Skin of body (tissue), 2 donors: ENCODE measurements around the gene ATP13A5. TPM values are rescaled to one million over a fixed set of nuclear protein-coding genes. Genes with fewer than 3 reads are reported as not detected.

ENCODE experiments used
- DNase-seq: peaks from one replicate; lab custom pipeline; 2025; lab: John Stamatoyannopoulos, UW
- total RNA-seq: library from RNA; depleted of rRNA; stranded (reverse); fragments of >200 nt; gene quantifications from one replicate; pipeline ENCODE4 v1.2.3, GENCODE V29; 2014

Gene ATP13A5, protein sequence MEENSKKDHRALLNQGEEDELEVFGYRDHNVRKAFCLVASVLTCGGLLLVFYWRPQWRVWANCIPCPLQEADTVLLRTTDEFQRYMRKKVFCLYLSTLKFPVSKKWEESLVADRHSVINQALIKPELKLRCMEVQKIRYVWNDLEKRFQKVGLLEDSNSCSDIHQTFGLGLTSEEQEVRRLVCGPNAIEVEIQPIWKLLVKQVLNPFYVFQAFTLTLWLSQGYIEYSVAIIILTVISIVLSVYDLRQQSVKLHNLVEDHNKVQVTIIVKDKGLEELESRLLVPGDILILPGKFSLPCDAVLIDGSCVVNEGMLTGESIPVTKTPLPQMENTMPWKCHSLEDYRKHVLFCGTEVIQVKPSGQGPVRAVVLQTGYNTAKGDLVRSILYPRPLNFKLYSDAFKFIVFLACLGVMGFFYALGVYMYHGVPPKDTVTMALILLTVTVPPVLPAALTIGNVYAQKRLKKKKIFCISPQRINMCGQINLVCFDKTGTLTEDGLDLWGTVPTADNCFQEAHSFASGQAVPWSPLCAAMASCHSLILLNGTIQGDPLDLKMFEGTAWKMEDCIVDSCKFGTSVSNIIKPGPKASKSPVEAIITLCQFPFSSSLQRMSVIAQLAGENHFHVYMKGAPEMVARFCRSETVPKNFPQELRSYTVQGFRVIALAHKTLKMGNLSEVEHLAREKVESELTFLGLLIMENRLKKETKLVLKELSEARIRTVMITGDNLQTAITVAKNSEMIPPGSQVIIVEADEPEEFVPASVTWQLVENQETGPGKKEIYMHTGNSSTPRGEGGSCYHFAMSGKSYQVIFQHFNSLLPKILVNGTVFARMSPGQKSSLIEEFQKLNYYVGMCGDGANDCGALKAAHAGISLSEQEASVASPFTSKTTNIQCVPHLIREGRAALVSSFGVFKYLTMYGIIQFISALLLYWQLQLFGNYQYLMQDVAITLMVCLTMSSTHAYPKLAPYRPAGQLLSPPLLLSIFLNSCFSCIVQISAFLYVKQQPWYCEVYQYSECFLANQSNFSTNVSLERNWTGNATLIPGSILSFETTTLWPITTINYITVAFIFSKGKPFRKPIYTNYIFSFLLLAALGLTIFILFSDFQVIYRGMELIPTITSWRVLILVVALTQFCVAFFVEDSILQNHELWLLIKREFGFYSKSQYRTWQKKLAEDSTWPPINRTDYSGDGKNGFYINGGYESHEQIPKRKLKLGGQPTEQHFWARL
- 3.7 TPM for total RNA-seq

DNA sequence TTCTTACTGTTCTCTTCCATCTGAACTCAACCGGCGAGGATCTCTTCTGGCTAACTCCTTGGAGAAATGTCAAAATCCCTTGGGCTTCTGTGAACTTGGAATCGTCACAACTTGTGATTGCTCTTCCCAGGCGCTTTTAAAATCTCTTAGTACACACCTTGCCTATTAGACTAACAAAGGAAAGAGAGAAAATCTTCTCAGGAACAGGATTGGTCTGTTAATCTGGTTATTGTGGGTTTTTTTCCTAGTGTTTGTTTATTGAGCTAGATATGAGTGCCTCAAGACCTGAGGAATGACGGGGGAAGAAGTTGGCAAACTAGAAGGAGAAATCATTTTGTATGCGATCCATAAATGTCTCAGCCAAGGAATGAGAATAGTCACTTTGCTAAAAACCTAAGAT lies at the start of gene ATP13A5:
Gene ATP13A5, minus strand, starts transcription at position 48 of the 400 bp plus-strand sequence. Its CDS starts 28 bp downstream, at position 20.
- no peak for DNase-seq

DNA sequence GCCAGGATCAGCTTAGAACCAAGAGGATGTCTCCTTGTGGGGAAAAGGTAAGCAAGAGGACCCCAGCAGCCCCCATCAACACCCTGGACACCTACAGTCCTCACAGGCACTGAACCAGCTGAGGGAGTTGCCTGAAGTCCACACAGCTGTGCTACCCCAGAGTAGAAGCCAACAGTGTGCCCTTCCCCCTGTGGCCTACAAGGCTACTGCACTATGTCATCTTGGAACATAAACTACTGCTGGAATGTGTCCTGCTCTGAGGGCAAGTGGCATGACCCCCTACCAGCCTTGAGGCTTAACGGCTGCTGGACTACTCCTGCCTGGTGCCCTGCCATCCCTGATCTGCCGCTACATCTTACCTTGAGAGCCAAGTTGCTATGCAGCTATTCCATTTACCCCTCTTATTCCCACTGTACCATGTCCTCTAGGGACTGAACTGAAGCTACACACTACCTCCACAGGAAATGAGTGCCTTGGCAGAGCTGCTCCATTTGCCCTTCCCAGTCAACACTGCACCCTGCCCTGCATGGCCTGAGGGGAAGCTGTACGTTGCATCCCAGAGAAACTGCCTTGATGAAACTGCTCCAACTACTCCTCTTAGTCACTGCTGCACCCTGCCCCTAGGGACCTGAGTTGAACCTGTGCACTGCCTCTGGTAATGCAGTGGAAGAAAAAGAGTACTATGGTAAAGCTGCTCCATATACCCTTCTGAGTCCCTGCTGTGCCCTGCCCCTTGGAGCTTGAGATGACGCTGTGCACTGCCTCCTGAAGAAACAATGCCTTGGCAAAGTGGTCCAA lies 40.2 kb upstream of the ATP13A5 start:
- DNase-seq = no peak

DNA sequence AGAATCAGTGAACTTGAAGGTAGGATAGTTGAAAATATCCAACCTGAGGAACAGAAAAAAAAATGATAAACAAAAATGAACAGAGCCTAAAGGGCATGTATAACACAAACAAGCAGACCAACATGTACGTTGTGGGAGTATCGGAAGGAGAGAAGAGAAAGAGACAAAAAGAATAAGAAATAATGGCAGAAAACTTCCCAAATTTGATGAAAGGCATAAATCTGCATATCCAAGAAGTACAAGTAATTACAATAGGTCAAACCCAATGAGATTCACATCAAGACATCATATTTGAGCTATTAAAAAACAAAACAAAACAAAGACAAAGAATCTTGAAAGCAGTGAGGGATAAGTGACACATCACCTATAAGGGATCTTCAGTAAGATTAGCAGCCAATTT lies 38.1 kb upstream of the ATP13A5 start:
- DNase-seq = no peak

DNA sequence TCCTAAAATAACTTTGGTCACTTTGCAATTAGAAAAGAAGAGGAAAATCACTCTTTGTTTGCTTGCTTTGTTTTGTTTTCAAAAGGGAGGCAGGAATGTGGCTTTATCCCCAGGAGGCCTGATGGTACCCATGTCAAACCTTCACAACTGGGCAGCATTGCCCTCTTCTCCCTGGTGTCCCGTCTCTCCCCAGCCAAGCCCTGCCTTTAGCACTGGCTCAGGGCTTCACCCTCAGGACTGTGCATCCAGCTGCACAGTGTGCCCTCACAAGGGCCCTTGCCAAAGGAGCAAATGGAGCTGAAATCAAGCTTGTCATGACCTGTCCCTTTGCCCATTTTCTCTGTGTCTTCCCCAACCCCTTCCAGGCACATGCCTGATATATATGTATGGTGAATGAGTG lies 29.1 kb upstream of the ATP13A5 start:
- no peak for DNase-seq

DNA sequence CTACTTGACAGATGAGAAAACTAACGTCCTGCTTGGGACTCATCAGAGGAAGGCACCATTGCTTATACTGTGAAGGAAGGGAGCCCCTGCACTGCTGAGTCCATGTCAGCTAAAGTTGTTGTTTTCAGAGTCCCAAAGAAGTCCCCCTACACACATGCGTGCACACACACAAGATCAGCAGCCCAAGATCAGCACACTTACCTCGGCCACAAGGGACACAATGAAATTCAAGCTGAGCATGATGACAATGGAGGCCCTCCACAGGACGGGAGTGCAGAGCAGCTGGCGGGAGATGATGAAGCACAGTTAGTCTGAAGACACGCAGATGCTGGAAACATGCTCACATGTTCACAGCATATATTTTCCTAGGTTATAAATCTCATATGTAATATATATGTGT lies 28.6 kb upstream of the ATP13A5 start:
- no peak for DNase-seq

DNA sequence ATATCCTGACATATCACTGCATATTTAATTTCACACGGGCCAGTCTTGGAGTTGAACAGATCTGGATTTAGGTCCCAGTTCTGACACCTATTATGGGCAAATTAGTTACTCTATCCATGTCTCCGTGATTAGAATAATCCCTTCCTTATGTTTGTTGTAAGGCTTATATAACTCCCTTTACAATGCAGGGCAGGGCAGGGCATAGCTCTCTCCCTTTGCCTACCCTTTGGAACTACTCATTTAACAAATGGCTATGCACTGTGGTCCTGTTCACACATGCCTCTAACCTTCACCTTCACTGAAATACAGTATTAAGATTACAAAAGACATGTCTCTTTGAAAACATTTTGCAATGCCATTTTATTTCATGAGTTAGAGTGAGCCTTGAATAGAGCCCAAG lies 24.8 kb upstream of the ATP13A5 start:
- no peak for DNase-seq

DNA sequence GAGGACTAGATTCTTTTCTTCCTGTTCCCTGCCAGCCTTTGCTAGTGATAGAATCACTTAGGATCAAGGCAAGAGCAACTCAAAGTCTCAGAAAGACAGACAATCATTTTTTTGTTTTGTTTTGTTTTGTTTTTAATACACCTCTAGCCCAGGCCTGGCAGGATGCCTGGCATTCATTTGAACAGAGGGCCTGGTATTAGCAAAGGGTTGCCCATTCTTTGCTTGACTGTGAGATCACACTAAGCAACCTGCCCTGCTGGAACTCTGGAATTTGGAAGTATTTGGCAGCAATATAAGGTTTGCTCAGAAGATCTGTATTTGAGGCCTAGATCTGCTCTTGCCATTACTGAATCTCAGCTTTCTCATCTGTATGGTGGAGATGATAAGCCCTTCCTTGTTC lies 21.8 kb upstream of the ATP13A5 start:
- DNase-seq = no peak

DNA sequence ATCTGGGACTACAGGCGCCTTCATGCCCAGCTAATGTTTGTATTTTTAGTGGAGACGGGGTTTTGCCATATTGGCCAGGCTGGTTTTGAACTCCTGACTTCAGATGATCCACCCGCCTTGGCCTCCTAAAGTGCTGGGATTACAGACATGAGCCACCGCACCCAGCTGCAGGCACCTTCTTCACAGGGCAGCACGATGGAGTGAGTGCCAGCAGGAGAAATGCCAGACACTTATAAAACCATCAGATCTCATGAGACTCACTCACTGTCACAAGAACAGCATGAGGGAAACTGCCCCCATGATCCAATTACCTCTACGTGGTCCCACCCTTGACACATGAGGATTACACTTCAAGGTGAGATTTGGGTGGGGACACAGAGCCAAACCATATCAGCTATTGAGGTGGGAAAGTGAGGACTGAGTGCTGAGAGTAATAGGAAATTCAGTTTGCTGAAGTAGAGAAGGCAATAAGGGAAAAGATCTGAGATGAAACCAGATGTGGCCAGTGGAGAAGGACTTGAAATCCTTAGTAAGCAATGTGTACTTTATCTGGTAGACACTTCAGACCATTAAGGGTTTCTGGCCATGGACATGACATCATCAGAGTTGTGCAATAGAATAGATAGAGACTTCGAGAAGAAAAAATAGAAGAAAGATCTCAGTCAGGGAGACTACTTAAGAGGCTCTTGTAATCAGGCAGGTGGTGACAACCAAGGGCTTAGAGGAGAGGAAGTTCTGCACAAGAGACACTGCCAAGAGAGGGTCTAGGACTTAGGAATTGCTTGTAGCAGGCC lies 18.1 kb upstream of the ATP13A5 start:
- no peak for DNase-seq

DNA sequence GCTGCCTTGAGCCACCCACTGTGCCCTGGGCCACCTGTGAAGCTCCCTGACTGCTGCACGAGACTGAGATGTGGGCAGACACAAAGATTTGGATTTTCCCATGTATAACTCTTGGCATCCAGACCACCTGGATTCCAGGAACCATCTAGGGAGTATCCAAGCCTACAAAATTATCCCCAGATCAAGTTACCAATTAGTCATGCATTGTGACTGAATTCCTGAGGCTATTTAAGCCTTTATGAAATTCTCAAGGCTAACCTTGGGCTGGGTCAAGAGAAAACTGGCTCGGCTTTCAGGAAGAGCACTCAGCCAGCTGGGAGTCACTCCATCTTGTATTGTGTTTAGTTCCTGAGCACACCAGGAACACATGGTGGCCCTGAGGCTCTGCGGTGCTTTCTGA lies 13.3 kb upstream of the ATP13A5 start:
- no peak for DNase-seq

DNA sequence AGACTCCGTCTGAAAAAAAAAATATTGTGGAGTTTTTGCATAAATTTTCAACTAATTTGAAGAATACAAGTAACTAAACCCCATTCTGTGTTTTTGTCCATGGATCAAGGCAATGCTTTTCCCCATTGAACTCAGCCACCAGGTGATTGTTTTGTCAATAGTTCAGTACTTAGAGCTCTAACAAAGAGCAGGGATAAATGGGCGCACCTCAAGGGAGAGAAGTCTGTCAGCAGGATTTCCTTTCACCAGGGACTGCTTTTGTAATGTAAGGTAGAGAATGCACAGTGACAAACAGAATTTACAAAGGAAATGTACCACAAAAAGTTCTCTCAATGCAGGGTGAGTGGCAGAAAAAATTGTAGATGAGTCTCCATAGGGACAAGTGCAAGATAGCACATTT lies 10.8 kb upstream of the ATP13A5 start:
- no peak for DNase-seq

DNA sequence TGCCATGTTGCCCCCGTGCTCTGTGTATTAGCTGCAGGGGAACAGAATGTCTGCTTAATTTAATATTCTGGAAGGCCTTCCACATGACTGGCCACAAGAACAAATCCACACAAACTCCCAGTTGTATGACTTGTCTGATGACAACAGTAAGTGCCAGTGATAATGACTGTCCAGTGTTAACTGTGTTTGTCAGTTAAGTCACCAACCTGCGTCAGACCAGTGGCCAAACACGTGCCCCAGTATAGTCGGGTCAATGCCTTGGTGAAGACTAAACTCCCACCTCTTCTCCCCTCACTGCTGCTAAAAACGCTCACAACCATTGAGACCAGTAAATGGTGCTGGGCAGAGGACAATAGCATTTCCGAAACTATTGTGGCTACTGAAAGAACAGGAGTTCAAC lies 9.8 kb upstream of the ATP13A5 start:
- DNase-seq = no peak

DNA sequence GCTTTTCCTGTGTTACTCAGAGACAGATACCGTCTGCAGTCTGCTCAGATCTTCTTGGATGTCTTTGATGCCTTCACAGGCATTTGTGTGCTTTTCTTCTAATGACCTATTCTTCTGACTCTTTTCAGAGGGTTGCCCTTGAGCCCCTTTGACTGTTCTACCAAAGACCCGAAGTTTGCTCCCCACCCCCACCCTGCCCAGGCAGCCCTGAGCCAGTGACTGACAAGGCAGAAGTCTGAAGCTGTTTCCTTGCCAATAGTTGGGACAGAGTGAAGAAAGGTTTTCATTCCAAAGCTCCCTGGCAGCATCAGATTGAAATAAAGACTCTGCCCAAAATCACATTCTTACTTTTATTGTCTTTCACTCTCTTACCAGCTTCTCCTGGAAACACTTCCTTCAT lies 9.0 kb upstream of the ATP13A5 start:
- no peak for DNase-seq

DNA sequence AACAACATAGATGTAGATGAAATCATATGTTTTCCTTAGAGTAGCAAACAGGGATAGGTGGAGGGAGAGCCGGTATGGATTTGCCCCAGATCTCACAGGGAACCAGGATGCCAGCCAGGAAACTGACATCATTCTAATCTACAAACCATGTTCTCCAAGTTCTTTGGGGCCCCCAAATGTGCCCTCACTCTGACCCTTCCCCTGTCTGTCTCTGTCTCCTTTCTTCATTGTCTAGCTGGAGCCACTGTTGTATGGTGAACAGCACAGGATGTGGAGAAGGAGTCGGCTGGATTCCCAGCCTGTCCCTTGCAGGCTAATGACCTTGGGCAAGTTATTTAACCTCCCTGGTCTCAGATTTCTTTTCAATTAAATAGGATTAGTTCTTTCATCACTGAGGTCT lies 962 bp downstream of the ATP13A5 start:
- no peak for DNase-seq

DNA sequence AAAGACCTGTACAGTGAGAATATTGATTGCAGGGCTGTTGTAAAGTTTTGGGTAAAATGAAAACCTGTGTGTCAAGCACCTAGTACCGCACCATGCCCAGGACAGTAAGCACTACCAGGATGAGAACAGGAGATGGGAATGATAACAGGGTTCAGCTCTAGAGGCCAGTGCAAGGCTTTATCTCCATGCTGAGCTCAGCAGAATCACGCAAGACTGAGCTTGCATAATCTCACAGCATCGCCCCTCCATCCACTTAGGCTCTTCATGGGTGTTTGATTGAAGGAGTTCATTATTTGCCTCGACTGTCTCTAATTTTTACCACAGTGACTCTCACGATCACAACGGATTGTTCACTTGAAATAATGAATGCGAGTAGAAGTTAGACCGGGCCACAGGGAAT lies 2.9 kb downstream of the ATP13A5 start:
- no peak for DNase-seq

DNA sequence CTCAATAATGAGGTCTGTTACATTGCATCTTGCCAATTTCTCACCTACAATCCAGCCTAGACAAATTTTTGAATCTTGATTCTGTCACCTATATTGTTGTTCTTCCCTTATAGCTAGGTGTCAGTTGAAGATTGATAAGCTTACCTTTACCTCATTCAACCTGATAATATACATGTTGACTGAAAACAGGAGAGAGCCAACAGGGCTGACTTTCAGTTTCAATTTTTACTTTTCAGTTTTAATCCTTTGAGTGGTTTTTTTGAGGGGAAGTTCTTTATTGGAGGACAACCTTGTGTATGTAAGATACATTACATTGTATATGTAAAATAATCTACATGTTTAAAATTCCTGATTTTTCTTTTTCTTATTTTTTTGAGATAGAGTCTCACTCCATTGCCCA lies 5.8 kb downstream of the ATP13A5 start:
- DNase-seq = no peak

DNA sequence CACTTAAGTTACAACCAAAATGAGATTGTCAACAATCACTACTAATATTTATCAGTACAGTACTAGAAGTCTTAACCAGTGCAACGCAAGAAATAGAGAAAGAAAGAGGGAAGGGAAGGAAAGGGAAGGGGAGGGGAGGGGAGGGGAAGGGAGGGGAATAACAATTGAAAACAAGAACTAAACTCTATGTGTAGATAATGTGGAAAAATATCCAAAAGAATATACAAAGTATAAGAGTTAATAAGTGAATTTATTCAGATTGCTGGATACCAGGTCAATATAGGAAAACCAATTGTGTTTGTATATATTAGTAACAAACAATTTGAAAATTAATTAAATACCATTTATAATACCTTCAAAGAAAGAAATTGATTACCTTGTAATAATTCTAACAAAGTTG lies 10.7 kb downstream of the ATP13A5 start:
- no peak for DNase-seq

DNA sequence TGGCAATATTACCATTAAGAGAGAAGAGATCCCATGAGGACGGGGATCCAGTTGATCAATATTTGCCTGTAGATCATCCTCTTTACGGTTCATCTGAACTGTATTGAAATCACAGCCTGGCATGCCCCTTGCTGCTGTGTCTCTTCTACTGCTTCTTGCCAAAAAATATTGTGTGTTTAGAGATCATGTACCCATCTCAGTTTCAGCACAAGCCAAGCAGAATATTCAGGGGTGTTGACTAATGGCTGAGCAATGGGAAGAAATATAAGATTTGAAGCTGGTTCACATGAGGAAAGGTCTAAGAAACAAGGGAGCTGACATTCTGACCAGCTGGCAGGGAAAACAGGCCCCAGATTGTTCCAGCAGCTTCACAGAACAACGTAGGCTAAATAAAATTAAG lies 21.3 kb downstream of the ATP13A5 start:
- DNase-seq = no peak

DNA sequence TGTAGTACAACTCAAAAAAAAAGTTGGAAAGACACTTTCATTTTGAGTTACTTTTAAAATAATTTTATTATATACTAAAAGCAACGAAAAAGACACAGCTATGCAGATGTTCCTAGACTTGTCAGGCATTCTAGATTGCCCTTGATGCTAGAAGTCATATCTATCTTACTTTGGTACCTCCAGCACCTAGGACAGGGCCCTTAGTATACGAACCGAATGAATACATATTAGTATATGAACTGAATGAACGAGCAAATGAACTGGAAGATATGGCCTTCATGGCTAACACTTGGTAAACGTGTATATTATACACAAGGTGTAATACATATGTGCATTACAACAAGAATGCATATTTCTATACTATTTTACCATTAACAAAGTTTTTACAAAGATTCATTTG lies 24.1 kb downstream of the ATP13A5 start:
- DNase-seq = no peak

DNA sequence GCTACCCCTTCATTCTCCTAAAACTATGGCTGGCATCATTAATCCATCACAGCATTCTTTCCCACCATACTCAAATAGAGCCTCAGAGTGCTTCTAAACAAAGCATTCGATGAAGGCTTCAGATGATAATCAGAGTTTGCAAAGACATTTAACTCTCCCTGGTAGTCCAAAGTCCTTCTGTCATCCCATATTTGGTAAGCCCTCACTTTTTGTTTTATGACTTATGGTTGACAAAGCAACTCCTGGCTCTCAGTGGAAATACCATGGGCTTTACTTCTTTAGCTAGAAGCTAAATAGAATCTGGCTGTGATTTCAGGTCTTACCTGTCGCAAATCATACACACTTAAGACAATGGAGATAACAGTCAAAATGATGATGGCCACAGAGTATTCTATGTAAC lies 27.8 kb downstream of the ATP13A5 start:
- no peak for DNase-seq

DNA sequence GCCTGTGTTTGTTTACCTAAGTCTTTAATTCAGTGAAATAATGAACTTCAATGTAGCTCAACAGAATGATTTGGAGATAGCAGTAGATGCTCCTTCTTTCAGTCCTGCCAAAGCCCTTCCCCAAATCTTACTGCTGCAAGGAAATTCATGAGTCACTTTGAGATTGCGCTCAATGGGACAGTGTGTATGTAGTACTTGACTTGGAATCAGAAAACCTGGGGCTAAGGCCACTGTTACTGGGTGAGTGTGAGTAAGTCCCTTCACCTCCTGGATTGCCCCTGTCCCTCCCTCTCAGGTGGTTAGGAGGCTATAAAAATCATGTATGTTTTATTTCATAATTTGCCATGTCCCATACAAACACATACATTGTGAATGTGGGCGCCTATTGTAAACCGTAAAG lies 29.9 kb downstream of the ATP13A5 start:
- no peak for DNase-seq
